Keratinocyte (primary cell): ENCODE data around the gene LCTL. TPM values are rescaled to one million over a fixed set of nuclear protein-coding genes. Genes with fewer than 3 reads are reported as not detected.

Experiments used
- DNase-seq: peaks from one replicate; pipeline ENCODE4 v3.0.0-alpha.2; 2011; ENCODE audit warnings: low read depth, missing footprints, low spot score
- FAIRE-seq: peaks from 2 replicates; lab custom pipeline; 2011; peaks lifted over from hg19 to GRCh38; lab: Jason Lieb, UNC
- H2AFZ ChIP-seq: 2 replicates; pipeline ENCODE4 v1.6.0; 2012; ENCODE audit warnings: low read length, control low read depth, inconsistent platforms; ENCODE audit not compliant: control insufficient read depth
- H3K27ac ChIP-seq: 2 replicates; pipeline ENCODE4 v1.5.1; 2011; ENCODE audit warnings: low read length; ENCODE audit not compliant: control insufficient read depth, insufficient read depth
- H3K27me3 ChIP-seq: 3 replicates; pipeline ENCODE4 v1.6.0; 2011; ENCODE audit warnings: low read length; ENCODE audit not compliant: control insufficient read depth, insufficient read depth; ENCODE audit errors: extremely low read depth
- H3K36me3 ChIP-seq, 2 experiments: 2 replicates in 1 of 2; 3 replicates in 1 of 2; pipeline ENCODE4 v1.5.1; 2011; ENCODE audit warnings: low read length in 2 of 2, mild to moderate bottlenecking in 1 of 2; ENCODE audit not compliant: control insufficient read depth in 2 of 2, insufficient read depth in 2 of 2; ENCODE audit errors: extremely low read depth in 1 of 2
- H3K4me1 ChIP-seq: 3 replicates; pipeline ENCODE4 v1.5.1; 2011; ENCODE audit warnings: low read length; ENCODE audit not compliant: control insufficient read depth, insufficient read depth; ENCODE audit errors: extremely low read depth
- H3K4me2 ChIP-seq: 3 replicates; pipeline ENCODE4 v1.6.0; 2011; ENCODE audit warnings: low read depth, low read length; ENCODE audit not compliant: control insufficient read depth, insufficient read depth; ENCODE audit errors: extremely low read depth
- H3K4me3 ChIP-seq, 3 experiments: fragments of 200-600 bp in 1 of 3; sonication (generic) in 1 of 3; 2 replicates in 2 of 3; 3 replicates in 1 of 3; pipeline ENCODE4 v1.5.1; 2011 to 2016; ENCODE audit warnings: low read length in 3 of 3, mild to moderate bottlenecking in 3 of 3, control low read depth in 2 of 3, inconsistent platforms in 1 of 3, low read depth in 1 of 3, mixed read lengths in 1 of 3, mixed run types in 1 of 3, moderate library complexity in 1 of 3; ENCODE audit not compliant: control insufficient read depth in 2 of 3, insufficient read depth in 2 of 3; ENCODE audit errors: extremely low read depth in 1 of 3
- H3K79me2 ChIP-seq: 2 replicates; pipeline ENCODE4 v1.6.0; 2012; ENCODE audit warnings: low read length; ENCODE audit not compliant: control insufficient read depth, insufficient read depth
- H3K9ac ChIP-seq: 3 replicates; pipeline ENCODE4 v1.6.0; 2011; ENCODE audit warnings: low read length; ENCODE audit not compliant: control insufficient read depth, insufficient read depth; ENCODE audit errors: extremely low read depth
- H3K9me1 ChIP-seq: 3 replicates; pipeline ENCODE4 v1.6.0; 2011; ENCODE audit warnings: low read length; ENCODE audit not compliant: control insufficient read depth, insufficient read depth; ENCODE audit errors: extremely low read depth
- H3K9me3 ChIP-seq: 2 replicates; pipeline ENCODE4 v1.5.1; 2012; ENCODE audit warnings: low read depth, low read length; ENCODE audit not compliant: control insufficient read depth
- H4K20me1 ChIP-seq: 3 replicates; pipeline ENCODE4 v1.6.0; 2011; ENCODE audit warnings: low read length; ENCODE audit not compliant: control insufficient read depth, insufficient read depth; ENCODE audit errors: extremely low read depth
- CTCF ChIP-seq, 3 experiments: IDR thresholded peaks in 1 of 3; conservative IDR thresholded peaks in 1 of 3; optimal IDR thresholded peaks in 1 of 3; 2 replicates in 2 of 3; 3 replicates in 1 of 3; pipeline versions ENCODE3 to v1.5.1; 2011; ENCODE audit warnings: low read length in 3 of 3, mild to moderate bottlenecking in 3 of 3, moderate library complexity in 2 of 3, control low read depth in 1 of 3, inconsistent platforms in 1 of 3; ENCODE audit not compliant: insufficient read depth in 2 of 3; ENCODE audit errors: extremely low read depth in 1 of 3
- EZH2 ChIP-seq: IDR thresholded peaks from one replicate; pipeline ENCODE4 v1.6.1; 2012; ENCODE audit warnings: inconsistent platforms, mild to moderate bottlenecking, low read length, moderate library complexity
- dilution Hi-C: fragments of 300-500 bp; cut with MboI; formaldehyde crosslinking; loops from one replicate; pipeline ENCODE4 v1.7.0; 2020; ENCODE audit warnings: low sequenced_read_pairs; ENCODE audit not compliant: extremely low pct_ligation_motif_present
- polyA plus RNA-seq, 5 experiments: library from polyadenylated mRNA; depleted of rRNA in 3 of 5; stranded (reverse) in 3 of 5; stranded (forward) in 1 of 5; unstranded in 1 of 5; fragments of >200 nt; gene quantifications; 1 replicate in 1 of 5; 2 replicates in 3 of 5; 3 replicates in 1 of 5; pipeline versions ENCODE4 v1.2.1 to v1.2.3, GENCODE V29; 2011 to 2012; ENCODE audit warnings: missing spikeins in 2 of 5, low read depth in 1 of 5, low replicate concordance in 1 of 5

The LCTL gene
- polyA plus RNA-seq, 1 donor (not counting 4 experiments of a cell fraction or from before 2014, with no cell fraction given) = 0.38 TPM

GRCh38 chr15:66566963-66567531, 1.2 kb upstream of the LCTL start:
- no peak for DNase-seq
- Histone ChIP-seq H3K36me3 (no peaks in the 10 kb centered on the region), H3K4me3 (no peak overlapping the region), H3K27me3 (no peaks in the 10 kb centered on the region), H4K20me1 (no peaks in the 10 kb centered on the region), H3K9me1 (no peaks in the 10 kb centered on the region), H3K4me1 (peaks cover 25% of the 10 kb centered on the region), H3K79me2 (no peaks in the 10 kb centered on the region), H3K9ac (no peak overlapping the region), H2AFZ (peak overlapping the region; percentile 39), H3K27ac (no peak overlapping the region), H3K9me3 (no peaks in the 10 kb centered on the region), H3K4me2 (no peak overlapping the region)
- dilution Hi-C loops = no loop called here
- FAIRE-seq = peak; percentile 83
- TF ChIP-seq CTCF (optimal IDR thresholded peaks at IDR 0.05 in 1 of 3, IDR thresholded peaks at IDR 0.05 in 1 of 3, conservative IDR thresholded peaks at IDR 0.05 in 1 of 3; ENCODE audit: extremely low read depth in 1 of 3, insufficient read depth in 2 of 3, low read length in 3 of 3) = peak; percentile 67 to 70 (median 70)
- TF ChIP-seq EZH2 = no peak

- Histone ChIP-seq H4K20me1 (no peaks in the 10 kb centered on the region), H3K27me3 (no peaks in the 10 kb centered on the region), H3K4me2 (no peak overlapping the region), H3K79me2 (no peaks in the 10 kb centered on the region), H3K9me1 (no peaks in the 10 kb centered on the region), H3K9ac (no peak overlapping the region), H3K9me3 (no peaks in the 10 kb centered on the region), H3K36me3 (no peaks in the 10 kb centered on the region), H2AFZ (no peak overlapping the region), H3K4me3 (no peak overlapping the region), H3K27ac (no peak overlapping the region), H3K4me1 (peaks cover 25% of the 10 kb centered on the region)
- no peak for DNase-seq
- FAIRE-seq = no peak
- dilution Hi-C loops = no loop called here
- TF ChIP-seq EZH2 = no peak
- no peak for TF ChIP-seq CTCF (optimal IDR thresholded peaks at IDR 0.05 in 1 of 3, IDR thresholded peaks at IDR 0.05 in 1 of 3, conservative IDR thresholded peaks at IDR 0.05 in 1 of 3; ENCODE audit: extremely low read depth in 1 of 3, insufficient read depth in 2 of 3, low read length in 3 of 3)
Measured at GRCh38 chr15:66565141-66565641, 607 bp downstream of the LCTL start.
